ENCODE measurements around the gene RBFOX2.

DNA sequence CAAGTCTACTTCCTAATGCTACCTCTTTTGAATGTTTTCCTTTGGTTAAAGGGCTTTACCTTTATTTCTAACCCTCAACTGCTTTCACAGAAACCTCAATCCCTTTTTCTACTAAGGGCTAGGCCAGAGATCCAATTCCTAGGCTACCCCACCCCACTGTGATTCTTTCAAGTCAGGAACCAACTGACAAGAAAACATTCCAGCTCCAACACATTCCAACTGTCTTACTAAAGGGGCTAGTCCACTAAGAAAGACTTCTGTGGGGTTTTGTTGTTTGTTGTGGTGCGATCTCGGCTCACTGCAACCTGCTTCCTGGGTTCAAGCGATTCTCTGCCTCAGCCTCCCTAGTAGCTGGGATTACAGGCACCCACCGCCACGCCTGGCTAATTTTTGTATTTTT is 159.7 kb downstream of the RBFOX2 start:
- TF ChIP-seq, protein P1, sequence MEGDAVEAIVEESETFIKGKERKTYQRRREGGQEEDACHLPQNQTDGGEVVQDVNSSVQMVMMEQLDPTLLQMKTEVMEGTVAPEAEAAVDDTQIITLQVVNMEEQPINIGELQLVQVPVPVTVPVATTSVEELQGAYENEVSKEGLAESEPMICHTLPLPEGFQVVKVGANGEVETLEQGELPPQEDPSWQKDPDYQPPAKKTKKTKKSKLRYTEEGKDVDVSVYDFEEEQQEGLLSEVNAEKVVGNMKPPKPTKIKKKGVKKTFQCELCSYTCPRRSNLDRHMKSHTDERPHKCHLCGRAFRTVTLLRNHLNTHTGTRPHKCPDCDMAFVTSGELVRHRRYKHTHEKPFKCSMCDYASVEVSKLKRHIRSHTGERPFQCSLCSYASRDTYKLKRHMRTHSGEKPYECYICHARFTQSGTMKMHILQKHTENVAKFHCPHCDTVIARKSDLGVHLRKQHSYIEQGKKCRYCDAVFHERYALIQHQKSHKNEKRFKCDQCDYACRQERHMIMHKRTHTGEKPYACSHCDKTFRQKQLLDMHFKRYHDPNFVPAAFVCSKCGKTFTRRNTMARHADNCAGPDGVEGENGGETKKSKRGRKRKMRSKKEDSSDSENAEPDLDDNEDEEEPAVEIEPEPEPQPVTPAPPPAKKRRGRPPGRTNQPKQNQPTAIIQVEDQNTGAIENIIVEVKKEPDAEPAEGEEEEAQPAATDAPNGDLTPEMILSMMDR (conservative IDR thresholded peaks at IDR 0.05 in 1 of 2, IDR thresholded peaks at IDR 0.05 in 1 of 2; ENCODE audit: extremely low read depth in 1 of 2, insufficient read depth in 1 of 2, low read depth in 1 of 2, low read length in 2 of 2) = no peak
- TF ChIP-seq EZH2 (IDR thresholded peaks at IDR 0.05; ENCODE audit: borderline replicate concordance, low read length) = no peak
